Measurements from ENCODE around the gene ANKRD11.

ANKRD11 gene

DNA sequence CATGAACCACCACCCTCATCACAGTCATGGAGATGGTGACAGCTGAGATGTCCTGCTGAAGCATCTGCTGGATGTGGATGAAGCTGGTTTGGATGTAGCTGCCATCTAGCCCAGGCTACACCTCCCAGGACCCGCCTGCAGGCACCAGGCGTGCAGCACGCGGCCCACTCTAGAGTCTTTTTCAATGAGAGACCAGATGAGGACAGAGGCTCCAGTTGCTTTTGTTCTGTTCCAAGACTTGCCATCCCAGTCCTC lies 170.8 kb downstream of the ANKRD11 start:
- Histone ChIP-seq H3K36me3 (ENCODE audit: insufficient read depth, insufficient read length, low read length) (peaks cover 31% of the 10 kb centered on the region), H3K9me3 (ENCODE audit: insufficient read depth, low read length) (no peaks in the 10 kb centered on the region), H3K4me1 (ENCODE audit: insufficient read depth, insufficient read length) (peaks cover 60% of the 10 kb centered on the region), H3K9ac (ENCODE audit: insufficient read length, low read depth) (peak overlapping the region; percentile 77), H3K4me3 (ENCODE audit: insufficient read length, low read depth) (no peak overlapping the region), H3K27me3 (ENCODE audit: insufficient read depth, insufficient read length) (no peaks in the 10 kb centered on the region)
- no peak for TF ChIP-seq YY1 (IDR thresholded peaks at IDR 0.05; ENCODE audit: insufficient read depth, insufficient read length)
- TF ChIP-seq ZNF274 (IDR thresholded peaks at IDR 0.05; ENCODE audit: low read depth, low read length): no peak
- TF ChIP-seq SUZ12 (IDR thresholded peaks at IDR 0.05; ENCODE audit: extremely low read depth, insufficient read depth, insufficient read length): no peak
- DNase-seq (ENCODE audit: low read depth, low spot score): no peak

DNA sequence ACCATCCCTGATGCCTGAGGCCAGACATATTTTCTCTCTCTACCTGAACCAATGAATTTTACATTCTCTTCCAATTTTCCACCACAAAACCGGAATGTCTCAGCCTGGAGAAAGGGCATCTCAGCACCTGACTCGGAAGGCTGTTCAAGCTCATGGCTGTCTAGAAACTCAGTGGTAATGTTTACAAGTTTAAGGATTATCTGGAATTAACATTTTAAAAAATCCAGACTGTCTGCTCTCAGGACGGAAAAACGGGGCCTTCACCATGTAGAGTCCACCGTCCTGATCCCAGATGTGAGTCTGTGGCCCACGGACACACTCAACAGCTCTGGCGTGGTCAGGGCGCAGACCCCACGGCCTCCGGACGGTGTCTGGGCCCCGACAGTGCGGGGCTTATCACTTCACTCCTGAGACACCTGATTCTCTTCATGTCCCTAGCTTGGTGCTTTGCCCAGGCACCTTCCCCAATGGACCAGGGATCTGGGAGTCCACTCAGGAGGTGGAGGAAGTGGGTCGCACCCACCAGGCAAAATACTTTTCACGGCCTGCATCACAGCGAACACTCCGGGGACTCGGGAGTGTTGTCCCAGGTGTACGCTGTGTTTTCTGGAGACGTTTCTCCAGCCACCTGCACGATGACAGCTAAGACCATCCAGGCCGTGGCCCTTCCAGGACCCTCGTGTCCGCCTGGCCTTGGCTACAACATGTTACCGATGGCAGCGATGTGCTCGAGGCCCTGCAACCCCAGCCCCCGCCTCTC lies 171.3 kb downstream of the ANKRD11 start:
- Histone ChIP-seq H3K4me1 (ENCODE audit: insufficient read depth, insufficient read length) (peaks cover 62% of the 10 kb centered on the region), H3K27me3 (ENCODE audit: insufficient read depth, insufficient read length) (no peaks in the 10 kb centered on the region), H3K9ac (ENCODE audit: insufficient read length, low read depth) (peak overlapping the region; percentile 77), H3K4me3 (ENCODE audit: insufficient read length, low read depth) (no peak overlapping the region), H3K36me3 (ENCODE audit: insufficient read depth, insufficient read length, low read length) (peaks cover 31% of the 10 kb centered on the region), H3K9me3 (ENCODE audit: insufficient read depth, low read length) (no peaks in the 10 kb centered on the region)
- no peak for DNase-seq (ENCODE audit: low read depth, low spot score)
- TF ChIP-seq SUZ12 (IDR thresholded peaks at IDR 0.05; ENCODE audit: extremely low read depth, insufficient read depth, insufficient read length): no peak
- no peak for TF ChIP-seq ZNF274 (IDR thresholded peaks at IDR 0.05; ENCODE audit: low read depth, low read length)
- TF ChIP-seq YY1 (IDR thresholded peaks at IDR 0.05; ENCODE audit: insufficient read depth, insufficient read length): no peak

- no peak for TF ChIP-seq YY1 (IDR thresholded peaks at IDR 0.05; ENCODE audit: insufficient read depth, insufficient read length)
- TF ChIP-seq SUZ12 (IDR thresholded peaks at IDR 0.05; ENCODE audit: extremely low read depth, insufficient read depth, insufficient read length): no peak
- no peak for TF ChIP-seq ZNF274 (IDR thresholded peaks at IDR 0.05; ENCODE audit: low read depth, low read length)
- Histone ChIP-seq H3K27me3 (ENCODE audit: insufficient read depth, insufficient read length) (no peaks in the 10 kb centered on the region), H3K36me3 (ENCODE audit: insufficient read depth, insufficient read length, low read length) (peaks cover 33% of the 10 kb centered on the region), H3K9me3 (ENCODE audit: insufficient read depth, low read length) (no peaks in the 10 kb centered on the region), H3K4me3 (ENCODE audit: insufficient read length, low read depth) (no peak overlapping the region), H3K9ac (ENCODE audit: insufficient read length, low read depth) (no peak overlapping the region), H3K4me1 (ENCODE audit: insufficient read depth, insufficient read length) (peaks cover 58% of the 10 kb centered on the region)
- no peak for DNase-seq (ENCODE audit: low read depth, low spot score)
Measured at GRCh38 chr16:89318430-89318758, 172.0 kb downstream of the ANKRD11 start.

- H3K4me1 ChIP-seq (ENCODE audit: insufficient read depth, insufficient read length): peaks cover 55% of the 10 kb centered on the region
- no peak for DNase-seq (ENCODE audit: low read depth, low spot score)
- H3K9ac ChIP-seq (ENCODE audit: insufficient read length, low read depth): no peak overlapping the region
- no peak for TF ChIP-seq SUZ12 (IDR thresholded peaks at IDR 0.05; ENCODE audit: extremely low read depth, insufficient read depth, insufficient read length)
- no peak for TF ChIP-seq YY1 (IDR thresholded peaks at IDR 0.05; ENCODE audit: insufficient read depth, insufficient read length)
- no peaks in the 10 kb centered on the region for H3K9me3 ChIP-seq (ENCODE audit: insufficient read depth, low read length)
- no peaks in the 10 kb centered on the region for H3K27me3 ChIP-seq (ENCODE audit: insufficient read depth, insufficient read length)
- H3K4me3 ChIP-seq (ENCODE audit: insufficient read length, low read depth): no peak overlapping the region
- peaks cover 38% of the 10 kb centered on the region for H3K36me3 ChIP-seq (ENCODE audit: insufficient read depth, insufficient read length, low read length)
Measured at GRCh38 chr16:89317729-89318429, 172.5 kb downstream of the ANKRD11 start.

- Histone ChIP-seq H3K4me1 (ENCODE audit: insufficient read depth, insufficient read length) (peaks cover 54% of the 10 kb centered on the region), H3K27me3 (ENCODE audit: insufficient read depth, insufficient read length) (no peaks in the 10 kb centered on the region), H3K36me3 (ENCODE audit: insufficient read depth, insufficient read length, low read length) (peaks cover 45% of the 10 kb centered on the region), H3K9ac (ENCODE audit: insufficient read length, low read depth) (no peak overlapping the region), H3K4me3 (ENCODE audit: insufficient read length, low read depth) (no peak overlapping the region), H3K9me3 (ENCODE audit: insufficient read depth, low read length) (no peaks in the 10 kb centered on the region)
- TF ChIP-seq SUZ12 (IDR thresholded peaks at IDR 0.05; ENCODE audit: extremely low read depth, insufficient read depth, insufficient read length): no peak
- TF ChIP-seq YY1 (IDR thresholded peaks at IDR 0.05; ENCODE audit: insufficient read depth, insufficient read length): no peak
- no peak for TF ChIP-seq ZNF274 (IDR thresholded peaks at IDR 0.05; ENCODE audit: low read depth, low read length)
- DNase-seq (ENCODE audit: low read depth, low spot score): no peak
Measured at GRCh38 chr16:89317101-89317671, 173.2 kb downstream of the ANKRD11 start.

- H3K9ac ChIP-seq (ENCODE audit: insufficient read length, low read depth): no peak overlapping the region
- peaks cover 51% of the 10 kb centered on the region for H3K4me1 ChIP-seq (ENCODE audit: insufficient read depth, insufficient read length)
Measured at GRCh38 chr16:89316701-89317100, 173.7 kb downstream of the ANKRD11 start.

GRCh38 chr16:89315791-89316581 lies 174.4 kb downstream of the ANKRD11 start:
- Histone ChIP-seq H3K36me3 (ENCODE audit: insufficient read depth, insufficient read length, low read length) (peaks cover 51% of the 10 kb centered on the region), H3K9ac (ENCODE audit: insufficient read length, low read depth) (no peak overlapping the region), H3K27me3 (ENCODE audit: insufficient read depth, insufficient read length) (no peaks in the 10 kb centered on the region), H3K9me3 (ENCODE audit: insufficient read depth, low read length) (no peaks in the 10 kb centered on the region), H3K4me3 (ENCODE audit: insufficient read length, low read depth) (no peak overlapping the region), H3K4me1 (ENCODE audit: insufficient read depth, insufficient read length) (peaks cover 48% of the 10 kb centered on the region)
- no peak for TF ChIP-seq YY1 (IDR thresholded peaks at IDR 0.05; ENCODE audit: insufficient read depth, insufficient read length)
- no peak for TF ChIP-seq SUZ12 (IDR thresholded peaks at IDR 0.05; ENCODE audit: extremely low read depth, insufficient read depth, insufficient read length)
- no peak for TF ChIP-seq ZNF274 (IDR thresholded peaks at IDR 0.05; ENCODE audit: low read depth, low read length)
- no peak for DNase-seq (ENCODE audit: low read depth, low spot score)

More at GRCh38 chr16:89316701-89317100, 173.7 kb downstream of the ANKRD11 start:
- Histone ChIP-seq H3K27me3 (ENCODE audit: insufficient read depth, insufficient read length) (no peaks in the 10 kb centered on the region), H3K9me3 (ENCODE audit: insufficient read depth, low read length) (no peaks in the 10 kb centered on the region), H3K4me3 (ENCODE audit: insufficient read length, low read depth) (no peak overlapping the region), H3K36me3 (ENCODE audit: insufficient read depth, insufficient read length, low read length) (peaks cover 48% of the 10 kb centered on the region)
- no peak for DNase-seq (ENCODE audit: low read depth, low spot score)
- TF ChIP-seq ZNF274 (IDR thresholded peaks at IDR 0.05; ENCODE audit: low read depth, low read length) (no peak), YY1 (IDR thresholded peaks at IDR 0.05; ENCODE audit: insufficient read depth, insufficient read length) (no peak), SUZ12 (IDR thresholded peaks at IDR 0.05; ENCODE audit: extremely low read depth, insufficient read depth, insufficient read length) (no peak)
